Measurements from ENCODE around the gene TTN.
"Not testable (repeated sequence)": the region's sequence is repeated elsewhere in the genome, so short reads cannot be mapped to it uniquely, and the experiment has no call there.

Gene TTN

GRCh38 chr2:178732913-178733312 is 74.3 kb downstream of the TTN start:
- no peak for DNase-seq

GRCh38 chr2:178731300-178731699 is 75.9 kb downstream of the TTN start:
- DNase-seq = no peak

GRCh38 chr2:178730049-178730448 is 77.2 kb downstream of the TTN start:
- no peak for DNase-seq

GRCh38 chr2:178723786-178724346 is 83.4 kb downstream of the TTN start:
- no peak for DNase-seq

GRCh38 chr2:178722296-178722695 is 84.9 kb downstream of the TTN start:
- DNase-seq = no peak

GRCh38 chr2:178718988-178719387 is 88.2 kb downstream of the TTN start:
- DNase-seq = no peak

GRCh38 chr2:178718283-178718682 is 88.9 kb downstream of the TTN start:
- DNase-seq = no peak

- DNase-seq = no peak
Measured at GRCh38 chr2:178716394-178716793, 90.8 kb downstream of the TTN start.

- no peak for DNase-seq
Measured at GRCh38 chr2:178715366-178715765, 91.9 kb downstream of the TTN start.

GRCh38 chr2:178707476-178707875 is 99.7 kb downstream of the TTN start:
- no peak for DNase-seq

- no peak for DNase-seq
Measured at GRCh38 chr2:178704876-178705275, 102.3 kb downstream of the TTN start.

- DNase-seq = no peak
Measured at GRCh38 chr2:178702361-178702760, 104.9 kb downstream of the TTN start.

- no peak for DNase-seq
Measured at GRCh38 chr2:178700922-178701342, 106.3 kb downstream of the TTN start.

GRCh38 chr2:178700136-178700535 is 107.1 kb downstream of the TTN start:
- no peak for DNase-seq

- DNase-seq = no peak
Measured at GRCh38 chr2:178692845-178693244, 114.4 kb downstream of the TTN start.

- DNase-seq = no peak
Measured at GRCh38 chr2:178689808-178690207, 117.4 kb downstream of the TTN start.

- no peak for DNase-seq
Measured at GRCh38 chr2:178683877-178684276, 123.3 kb downstream of the TTN start.

- no peak for DNase-seq
Measured at GRCh38 chr2:178681081-178681480, 126.1 kb downstream of the TTN start.

GRCh38 chr2:178679891-178680290 is 127.3 kb downstream of the TTN start:
- no peak for DNase-seq

GRCh38 chr2:178677599-178677998 is 129.6 kb downstream of the TTN start:
- DNase-seq = no peak

- DNase-seq = no peak
Measured at GRCh38 chr2:178676046-178676445, 131.2 kb downstream of the TTN start.

GRCh38 chr2:178674122-178674521 is 133.1 kb downstream of the TTN start:
- no peak for DNase-seq

GRCh38 chr2:178666458-178666857 is 140.8 kb downstream of the TTN start:
- no peak for DNase-seq

- not testable (repeated sequence) for DNase-seq
Measured at GRCh38 chr2:178658480-178658879, 148.7 kb downstream of the TTN start.

- no peak for DNase-seq
Measured at GRCh38 chr2:178650554-178650953, 156.7 kb downstream of the TTN start.

- no peak for DNase-seq
Measured at GRCh38 chr2:178644919-178645318, 162.3 kb downstream of the TTN start.
